GM12878 (cell line): Measurements from ENCODE around the gene KIF14. TPM values are rescaled to one million over a fixed set of nuclear protein-coding genes. Genes with fewer than 3 reads are reported as not detected.

Source experiments
- ATAC-seq: fragments of 200-7000 bp; cut with Tn5 transposase; 3 replicates; pipeline ENCODE4 v1.9.1; 2020; ENCODE audit warnings: mild to moderate bottlenecking, moderate library complexity
- BruUV-seq: library from RNA; stranded (reverse); fragments of 400-500 nt; replicated peaks from 2 replicates; lab custom pipeline; 2021; lab: Mats Ljungman, UMichigan
- CTCF ChIA-PET: fragments of 300-600 bp; sonication (Branson Sonifier 250); formaldehyde crosslinking; extraction: SDS; loops from one replicate; lab custom pipeline; 2021; ENCODE audit warnings: inconsistent platforms; lab: Yijun Ruan, JAX
- POLR2A ChIA-PET: fragments of 350-600 bp; formaldehyde crosslinking; extraction: SDS; loops from one replicate; lab custom pipeline; 2021; ENCODE audit warnings: inconsistent platforms; lab: Charles Lee
- RAD21 ChIA-PET: fragments of 300-600 bp; sonication (Branson Sonifier 250); formaldehyde crosslinking; loops from one replicate; lab custom pipeline; 2023; ENCODE audit warnings: antibody characterized with exemption; ENCODE audit not compliant: unreplicated experiment; lab: Charles Lee
- SMC1A ChIA-PET: fragments of 300-600 bp; sonication (Branson Sonifier 250); formaldehyde crosslinking; loops from one replicate; lab custom pipeline; 2023; ENCODE audit not compliant: unreplicated experiment, uncharacterized antibody; lab: Charles Lee
- DNase-seq: peaks from one replicate; pipeline ENCODE4 v3.0.0-alpha.2; 2011; ENCODE audit warnings: low read depth, low spot score
- FAIRE-seq: peaks from 3 replicates; lab custom pipeline; 2011; peaks lifted over from hg19 to GRCh38; lab: Jason Lieb, UNC
- H2AFZ ChIP-seq: 2 replicates; pipeline ENCODE4 v1.6.0; 2011; ENCODE audit warnings: low read depth, low read length, control low read depth; ENCODE audit not compliant: control insufficient read depth
- H3K27ac ChIP-seq: 2 replicates; pipeline ENCODE4 v1.5.1; 2011; ENCODE audit warnings: control low read depth; ENCODE audit not compliant: control insufficient read depth, insufficient read depth
- H3K27me3 ChIP-seq, 2 experiments: replicated peaks in 1 of 2; 2 replicates each; pipeline versions ENCODE4 v1.6.0 to v1.6.1; 2011; ENCODE audit warnings: low read length in 1 of 2; ENCODE audit not compliant: control insufficient read depth in 2 of 2, insufficient read depth in 2 of 2
- H3K36me3 ChIP-seq, 2 experiments: 2 replicates each; pipeline ENCODE4 v1.5.1; 2011; ENCODE audit warnings: low read length in 1 of 2; ENCODE audit not compliant: control insufficient read depth in 2 of 2, insufficient read depth in 2 of 2
- H3K4me1 ChIP-seq: 2 replicates; pipeline ENCODE4 v1.6.1; 2011; ENCODE audit warnings: mild to moderate bottlenecking, low read length, moderate library complexity, mixed read lengths; ENCODE audit not compliant: control insufficient read depth, insufficient read depth
- H3K4me2 ChIP-seq: 2 replicates; pipeline ENCODE4 v1.6.0; 2011; ENCODE audit warnings: control low read depth; ENCODE audit not compliant: control insufficient read depth, insufficient read depth
- H3K4me3 ChIP-seq: fragments of 200-600 bp; sonication (generic); 2 replicates; pipeline ENCODE4 v1.5.1; 2016
- H3K79me2 ChIP-seq: 2 replicates; pipeline ENCODE4 v1.6.0; 2011; ENCODE audit warnings: low read length; ENCODE audit not compliant: control insufficient read depth, insufficient read depth
- H3K9ac ChIP-seq: 2 replicates; pipeline ENCODE4 v1.8.0; 2011; ENCODE audit warnings: low read length, control low read depth, mixed read lengths; ENCODE audit not compliant: control insufficient read depth, insufficient read depth
- H3K9me3 ChIP-seq: replicated peaks from 3 replicates; pipeline ENCODE4 v1.5.1; 2011; ENCODE audit warnings: mild to moderate bottlenecking, low read length; ENCODE audit not compliant: control insufficient read depth, insufficient read depth
- H4K20me1 ChIP-seq: 2 replicates; pipeline ENCODE4 v1.6.0; 2011; ENCODE audit not compliant: control insufficient read depth, insufficient read depth
- ATF7 ChIP-seq: fragments of 450-650 bp; IDR thresholded peaks from 2 replicates; pipeline ENCODE4 v1.6.1; 2016; ENCODE audit warnings: low read depth, mild to moderate bottlenecking
- CEBPB ChIP-seq, 2 experiments: fragments of 150-350 bp in 1 of 2; IDR thresholded peaks; 2 replicates each; pipeline ENCODE4 v1.6.1; 2012 to 2014; ENCODE audit warnings: low read depth in 2 of 2, low read length in 2 of 2, borderline replicate concordance in 1 of 2, inconsistent platforms in 1 of 2
- IKZF2 ChIP-seq, 2 experiments: fragments of 450-650 bp; IDR thresholded peaks; 2 replicates each; pipeline ENCODE4 v1.6.1; 2017; ENCODE audit warnings: mild to moderate bottlenecking in 2 of 2, moderate library complexity in 2 of 2
- PKNOX1 ChIP-seq: fragments of 450-650 bp; IDR thresholded peaks from 2 replicates; pipeline ENCODE4 v1.6.1; 2016; ENCODE audit warnings: mild to moderate bottlenecking
- POLR2AphosphoS5 ChIP-seq: IDR thresholded peaks from 2 replicates; pipeline ENCODE4 v1.6.1; 2011; ENCODE audit warnings: mild to moderate bottlenecking, low read length, inconsistent platforms
- RAD21 ChIP-seq: IDR thresholded peaks from 2 replicates; pipeline ENCODE4 v1.6.1; 2011; ENCODE audit warnings: mild to moderate bottlenecking, low read depth, low read length, moderate library complexity; ENCODE audit not compliant: insufficient read depth
- RCOR1 ChIP-seq: conservative IDR thresholded peaks from 2 replicates; pipeline ENCODE4 v1.6.1; 2012; ENCODE audit warnings: low read depth, low read length, improper control_type of control experiment
- SMC3 ChIP-seq: IDR thresholded peaks from 2 replicates; pipeline ENCODE4 v1.6.1; 2011; ENCODE audit warnings: low read length, improper control_type of control experiment, borderline replicate concordance
- SP1 ChIP-seq: IDR thresholded peaks from one replicate; pipeline ENCODE4 v1.6.1; 2011; ENCODE audit warnings: low read depth, low read length
- SUZ12 ChIP-seq: fragments of 200-600 bp; sonication (generic); IDR thresholded peaks from one replicate; pipeline ENCODE4 v1.6.1; 2018; ENCODE audit warnings: antibody characterized with exemption, mild to moderate bottlenecking; ENCODE audit not compliant: unreplicated experiment
- YY1 ChIP-seq: IDR thresholded peaks from 2 replicates; pipeline ENCODE4 v1.6.1; 2011; ENCODE audit warnings: low read depth, mild to moderate bottlenecking, low read length
- ZNF207 ChIP-seq: fragments of 450-650 bp; IDR thresholded peaks from 2 replicates; pipeline ENCODE4 v1.6.1; 2014; ENCODE audit warnings: antibody characterized with exemption, mild to moderate bottlenecking, borderline replicate concordance
- WGBS: methylation state at CpG from one replicate; pipeline ENCODE4 v1.1.6; 2016; ENCODE audit warnings: low lambda C conversion rate; ENCODE audit not compliant: insufficient replicate concordance, insufficient coverage; ENCODE audit errors: missing lambda C conversion rate; 5-methylcytosine and 5-hydroxymethylcytosine counted together
- in situ Hi-C: fragments of 300-500 bp; cut with MboI; formaldehyde crosslinking; loops from 9 replicates; pipeline ENCODE4 v1.14.3; 2018; ENCODE audit warnings: mixed read lengths
- intact Hi-C: fragments of 100-400 bp; cut with micrococcal nuclease; formaldehyde crosslinking; loops from one replicate; pipeline ENCODE4 v1.14.2; 2022; ENCODE audit not compliant: unreplicated experiment
- polyA plus RNA-seq, 11 experiments: library from polyadenylated mRNA; depleted of rRNA in 4 of 11; unstranded in 6 of 11; stranded (reverse) in 5 of 11; fragments of >200 nt; fragmentation: Nextera tagmentation in 4 of 11; fragmentation: Illumina TruSeq in 1 of 11; extraction: Ambion mirVana in 4 of 11; extraction: Trizol in 1 of 11; gene quantifications; 1 replicate in 1 of 11; 2 replicates in 10 of 11; pipeline versions ENCODE4 v1.2.1 to v1.2.3, GENCODE V29; 2011 to 2016; ENCODE audit warnings: inconsistent platforms in 2 of 11, missing spikeins in 2 of 11, low read depth in 1 of 11
- total RNA-seq, 4 experiments: library from RNA; depleted of rRNA in 3 of 4; stranded (reverse); fragments of >200 nt in 3 of 4; fragmentation: Illumina TruSeq in 1 of 4; extraction: Trizol in 1 of 4; gene quantifications; 2 replicates each; pipeline versions ENCODE4 v1.2.1 to v1.2.3, GENCODE V29; 2013 to 2021
- TF ChIP-seq, protein P1 (sequence below), 3 experiments: IDR thresholded peaks in 2 of 3; conservative IDR thresholded peaks in 1 of 3; 2 replicates each; pipeline ENCODE4 v1.5.1; 2011; ENCODE audit warnings: low read depth in 3 of 3, low read length in 3 of 3, mild to moderate bottlenecking in 3 of 3, control low read depth in 2 of 3, moderate library complexity in 2 of 3, inconsistent platforms in 1 of 3, mixed read lengths in 1 of 3; ENCODE audit not compliant: control insufficient read depth in 2 of 3, insufficient read depth in 1 of 3; ENCODE audit errors: extremely low read depth in 1 of 3

KIF14 gene
- total and polyA plus RNA-seq, 10 of the 15 experiments (the other 5 are each of a cell fraction or from before 2014, with no cell fraction given) = 6.8 to 25.5 (median 14.4) TPM

- BruUV-seq = no TSS peak
- no peak overlapping the region for H3K4me2 ChIP-seq
- no peak overlapping the region for H3K9ac ChIP-seq
- POLR2A ChIA-PET = interaction anchor here (0.6 to 0.7 kb wide), 2 partner anchors 23 to 421 kb away, joined by 3 to 4 read pairs; no protein-coding TSS in a partner anchor
- peak; percentile 39 for DNase-seq
- no peak overlapping the region for H2AFZ ChIP-seq
- no peaks in the 10 kb centered on the region for H4K20me1 ChIP-seq
- WGBS = 16% methylated on average over 4 of the region's 4 CpGs
- no peak overlapping the region for H3K4me3 ChIP-seq
- RAD21 ChIA-PET = interaction anchor here (0.6 to 0.9 kb wide), 2 partner anchors 233 to 826 kb away, joined by 3 to 4 read pairs; no protein-coding TSS in a partner anchor
- H3K27ac ChIP-seq = no peak overlapping the region
- intact Hi-C loops (loop anchor here (1.0 kb wide), 2 partner anchors 371 to 826 kb away; no protein-coding TSS in a partner anchor), in situ Hi-C loops (no loop called here)
- CTCF ChIA-PET = interaction anchor here (0.7 to 4.7 kb wide), 22 partner anchors 10 to 830 kb away, joined by 3 to 32 read pairs (median 4); no protein-coding TSS in a partner anchor
- no peaks in the 10 kb centered on the region for H3K9me3 ChIP-seq
- FAIRE-seq = peak; percentile 99
- ATAC-seq = peak; percentile 99
- TF ChIP-seq POLR2AphosphoS5 (no peak), SMC3 (peak; percentile 80), PKNOX1 (no peak), SP1 (no peak), ATF7 (no peak), RCOR1 (no peak), ZNF207 (no peak), YY1 (0 out of 2 replicates have a peak, but pooled peaks have one; percentile 33), SUZ12 (no peak), RAD21 (peak; percentile 97), CEBPB (IDR thresholded peaks at IDR 0.05; ENCODE audit: borderline replicate concordance in 1 of 2, low read depth in 2 of 2, low read length in 2 of 2) (no peak), IKZF2 (IDR thresholded peaks at IDR 0.05) (no peak)
- TF ChIP-seq, protein P1, sequence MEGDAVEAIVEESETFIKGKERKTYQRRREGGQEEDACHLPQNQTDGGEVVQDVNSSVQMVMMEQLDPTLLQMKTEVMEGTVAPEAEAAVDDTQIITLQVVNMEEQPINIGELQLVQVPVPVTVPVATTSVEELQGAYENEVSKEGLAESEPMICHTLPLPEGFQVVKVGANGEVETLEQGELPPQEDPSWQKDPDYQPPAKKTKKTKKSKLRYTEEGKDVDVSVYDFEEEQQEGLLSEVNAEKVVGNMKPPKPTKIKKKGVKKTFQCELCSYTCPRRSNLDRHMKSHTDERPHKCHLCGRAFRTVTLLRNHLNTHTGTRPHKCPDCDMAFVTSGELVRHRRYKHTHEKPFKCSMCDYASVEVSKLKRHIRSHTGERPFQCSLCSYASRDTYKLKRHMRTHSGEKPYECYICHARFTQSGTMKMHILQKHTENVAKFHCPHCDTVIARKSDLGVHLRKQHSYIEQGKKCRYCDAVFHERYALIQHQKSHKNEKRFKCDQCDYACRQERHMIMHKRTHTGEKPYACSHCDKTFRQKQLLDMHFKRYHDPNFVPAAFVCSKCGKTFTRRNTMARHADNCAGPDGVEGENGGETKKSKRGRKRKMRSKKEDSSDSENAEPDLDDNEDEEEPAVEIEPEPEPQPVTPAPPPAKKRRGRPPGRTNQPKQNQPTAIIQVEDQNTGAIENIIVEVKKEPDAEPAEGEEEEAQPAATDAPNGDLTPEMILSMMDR (IDR thresholded peaks at IDR 0.05 in 2 of 3, conservative IDR thresholded peaks at IDR 0.05 in 1 of 3; ENCODE audit: control insufficient read depth in 2 of 3, extremely low read depth in 1 of 3, insufficient read depth in 1 of 3, low read depth in 3 of 3, low read length in 3 of 3) = peak; percentile 75 to 95 (median 83)
- TF ChIP-seq, all 136 proteins: peak for 4
- H3K4me1 ChIP-seq = no peaks in the 10 kb centered on the region
- no peaks in the 10 kb centered on the region; a peak in 2 of 4 replicates for H3K27me3 ChIP-seq
- no peaks in the 10 kb centered on the region for H3K79me2 ChIP-seq
- SMC1A ChIA-PET = interaction anchor here (0.8 to 3.6 kb wide), 7 partner anchors 11 to 825 kb away, joined by 3 to 15 read pairs (median 11); no protein-coding TSS in a partner anchor
- H3K36me3 ChIP-seq = no peaks in the 10 kb centered on the region
These were observed 110.3 kb downstream of the KIF14 start for GRCh38 chr1:200510228-200510623.
